IMR-90 (cell line): ENCODE results near the gene CD27. TPM values are rescaled to one million over a fixed set of nuclear protein-coding genes. Genes with fewer than 3 reads are reported as not detected.

Source experiments
- ATAC-seq: fragments of 200-7000 bp; cut with Tn5 transposase; 2 replicates; pipeline ENCODE4 v1.9.1; 2020; ENCODE audit warnings: low read depth, mild to moderate bottlenecking, moderate library complexity
- BruUV-seq: library from RNA; stranded (reverse); fragments of 400-500 nt; replicated peaks from 2 replicates; lab custom pipeline; 2021; lab: Mats Ljungman, UMichigan
- CTCF ChIA-PET: fragments of 300-600 bp; formaldehyde crosslinking; extraction: SDS; loops from one replicate; lab custom pipeline; 2021; ENCODE audit warnings: antibody characterized with exemption; lab: Yijun Ruan, JAX
- POLR2A ChIA-PET: fragments of 300-600 bp; sonication (Branson Sonifier 250); formaldehyde crosslinking; loops from one replicate; lab custom pipeline; 2022; ENCODE audit warnings: antibody characterized with exemption; ENCODE audit not compliant: unreplicated experiment; lab: Charles Lee
- DNase-seq: peaks from one replicate; pipeline ENCODE4 v3.0.0; 2013
- H2AFZ ChIP-seq: replicated peaks from 2 replicates; pipeline ENCODE3; 2013; ENCODE audit warnings: low read length, mild to moderate bottlenecking; ENCODE audit not compliant: poor library complexity
- H2AK5ac ChIP-seq: 2 replicates; pipeline ENCODE4 v1.6.1; 2013; ENCODE audit warnings: low read depth, low read length, inconsistent platforms
- H2AK9ac ChIP-seq: replicated peaks from 2 replicates; pipeline ENCODE3; 2013; ENCODE audit warnings: mild to moderate bottlenecking, low read depth, low read length, moderate library complexity; ENCODE audit not compliant: poor library complexity
- H2BK120ac ChIP-seq: 2 replicates; pipeline ENCODE4 v1.6.1; 2013; ENCODE audit warnings: low read depth, low read length, inconsistent platforms
- H2BK15ac ChIP-seq: 3 replicates; pipeline ENCODE4 v1.6.1; 2013; ENCODE audit warnings: low read depth, low read length, inconsistent platforms
- H2BK20ac ChIP-seq: 2 replicates; pipeline ENCODE4 v1.6.1; 2013; ENCODE audit warnings: low read depth, mild to moderate bottlenecking, inconsistent platforms, low read length, moderate library complexity
- H2BK5ac ChIP-seq: 2 replicates; pipeline ENCODE4 v1.6.1; 2013; ENCODE audit warnings: mild to moderate bottlenecking, low read depth, low read length, inconsistent platforms; ENCODE audit not compliant: poor library complexity, severe bottlenecking
- H3K14ac ChIP-seq: replicated peaks from 2 replicates; pipeline ENCODE4 v1.6.1; 2013; ENCODE audit warnings: low read depth, low read length, inconsistent platforms
- H3K18ac ChIP-seq: 2 replicates; pipeline ENCODE4 v1.6.1; 2013; ENCODE audit warnings: low read depth, low read length, control low read depth
- H3K23ac ChIP-seq: 2 replicates; pipeline ENCODE4 v1.6.1; 2013; ENCODE audit warnings: low read depth, low read length, inconsistent platforms
- H3K27ac ChIP-seq: 2 replicates; pipeline ENCODE4 v1.5.1; 2013; ENCODE audit warnings: mild to moderate bottlenecking, control low read depth, low read length; ENCODE audit not compliant: insufficient read depth
- H3K27me3 ChIP-seq: 2 replicates; pipeline ENCODE4 v1.6.1; 2013; ENCODE audit warnings: low read length; ENCODE audit not compliant: control insufficient read depth, insufficient read depth
- H3K36me3 ChIP-seq: 2 replicates; pipeline ENCODE4 v1.6.1; 2013; ENCODE audit warnings: low read length, mixed read lengths; ENCODE audit not compliant: control insufficient read depth, insufficient read depth
- H3K4ac ChIP-seq: 2 replicates; pipeline ENCODE4 v1.6.1; 2013; ENCODE audit warnings: low read depth, low read length, inconsistent platforms
- H3K4me1 ChIP-seq: 2 replicates; pipeline ENCODE4 v1.6.1; 2013; ENCODE audit warnings: low read length, mixed read lengths; ENCODE audit not compliant: control insufficient read depth, insufficient read depth
- H3K4me2 ChIP-seq: 2 replicates; pipeline ENCODE4 v1.6.1; 2013; ENCODE audit warnings: low read depth, mild to moderate bottlenecking, control low read depth, low read length, moderate library complexity
- H3K4me3 ChIP-seq: 2 replicates; pipeline ENCODE4 v1.5.1; 2013; ENCODE audit warnings: low read depth, mild to moderate bottlenecking, control low read depth, low read length, moderate library complexity; ENCODE audit not compliant: insufficient read depth
- H3K56ac ChIP-seq: 2 replicates; pipeline ENCODE4 v1.6.1; 2013; ENCODE audit warnings: low read length, inconsistent platforms; ENCODE audit not compliant: insufficient read depth; ENCODE audit errors: extremely low read depth
- H3K79me1 ChIP-seq, 2 experiments: 2 replicates each; pipeline ENCODE4 v1.6.1; 2013; ENCODE audit warnings: low read length in 2 of 2, inconsistent platforms in 1 of 2, low read depth in 1 of 2
- H3K9ac ChIP-seq: 2 replicates; pipeline ENCODE4 v1.6.1; 2013; ENCODE audit warnings: low read depth, low read length, control low read depth
- H3K9me1 ChIP-seq: 2 replicates; pipeline ENCODE4 v1.6.1; 2013; ENCODE audit warnings: low read length, inconsistent platforms; ENCODE audit not compliant: insufficient read depth
- H3K9me3 ChIP-seq: 2 replicates; pipeline ENCODE4 v1.6.1; 2013; ENCODE audit warnings: low read length; ENCODE audit not compliant: control insufficient read depth, insufficient read depth
- H4K20me1 ChIP-seq: 2 replicates; pipeline ENCODE4 v1.6.1; 2013; ENCODE audit warnings: low read length, inconsistent platforms; ENCODE audit not compliant: insufficient read depth
- H4K5ac ChIP-seq: 2 replicates; pipeline ENCODE4 v1.6.1; 2013; ENCODE audit warnings: mild to moderate bottlenecking, low read depth, low read length, control low read depth
- H4K8ac ChIP-seq, 2 experiments: 2 replicates each; pipeline ENCODE4 v1.6.1; 2013; ENCODE audit warnings: low read depth in 2 of 2, low read length in 2 of 2, control low read depth in 1 of 2, inconsistent platforms in 1 of 2
- H4K91ac ChIP-seq: 2 replicates; pipeline ENCODE4 v1.6.1; 2013; ENCODE audit warnings: low read depth, low read length, inconsistent platforms; ENCODE audit not compliant: insufficient read depth
- BHLHE40 ChIP-seq: fragments of 150-350 bp; IDR thresholded peaks from 2 replicates; pipeline ENCODE4 v1.6.1; 2016; ENCODE audit warnings: mild to moderate bottlenecking, low read depth, low read length
- CEBPB ChIP-seq: IDR thresholded peaks from 2 replicates; pipeline ENCODE4 v1.6.1; 2012; ENCODE audit warnings: low read depth, low read length, improper control_type of control experiment
- CHD1 ChIP-seq: IDR thresholded peaks from 2 replicates; pipeline ENCODE4 v1.6.1; 2012; ENCODE audit warnings: low read depth, low read length, improper control_type of control experiment
- FOS ChIP-seq: fragments of 150-350 bp; IDR thresholded peaks from 2 replicates; pipeline ENCODE4 v1.6.1; 2016; ENCODE audit warnings: low read depth, low read length
- MAFK ChIP-seq: IDR thresholded peaks from 2 replicates; pipeline ENCODE4 v1.6.1; 2012; ENCODE audit warnings: low read depth, low read length, improper control_type of control experiment
- MAZ ChIP-seq: IDR thresholded peaks from 2 replicates; pipeline ENCODE4 v1.6.1; 2012; ENCODE audit warnings: low read depth, mild to moderate bottlenecking, low read length, improper control_type of control experiment, moderate library complexity, borderline replicate concordance
- MXI1 ChIP-seq: IDR thresholded peaks from 2 replicates; pipeline ENCODE4 v1.6.1; 2012; ENCODE audit warnings: low read depth, mild to moderate bottlenecking, low read length, moderate library complexity, borderline replicate concordance
- NFE2L2 ChIP-seq: fragments of 150-350 bp; IDR thresholded peaks from 2 replicates; pipeline ENCODE4 v1.6.1; 2016; ENCODE audit warnings: low read depth, mild to moderate bottlenecking, low read length
- RAD21 ChIP-seq: IDR thresholded peaks from 2 replicates; pipeline ENCODE4 v1.6.1; 2012; ENCODE audit warnings: low read length, improper control_type of control experiment
- RCOR1 ChIP-seq: IDR thresholded peaks from 2 replicates; pipeline ENCODE4 v1.6.1; 2012; ENCODE audit warnings: mild to moderate bottlenecking, low read length, improper control_type of control experiment; ENCODE audit not compliant: insufficient replicate concordance
- RFX5 ChIP-seq: IDR thresholded peaks from 2 replicates; pipeline ENCODE4 v1.8.0; 2012; ENCODE audit warnings: low read depth, mild to moderate bottlenecking, low read length, moderate library complexity
- SMC3 ChIP-seq: fragments of 150-350 bp; IDR thresholded peaks from 2 replicates; pipeline ENCODE4 v1.6.1; 2016; ENCODE audit warnings: low read depth, mild to moderate bottlenecking, antibody characterized with exemption, low read length, moderate library complexity
- WGBS, 2 experiments: methylation state at CpG; one replicate each; pipeline versions ENCODE4 v1.1.5 to v1.1.7; 2013; ENCODE audit warnings: missing lambda C conversion rate in 2 of 2; ENCODE audit not compliant: insufficient read length in 1 of 2; ENCODE audit errors: extremely low coverage in 2 of 2; 5-methylcytosine and 5-hydroxymethylcytosine counted together
- dilution Hi-C: fragments of 300-500 bp; cut with HindIII; formaldehyde crosslinking; loops from one replicate; pipeline ENCODE4 v1.14.3; 2018; ENCODE audit warnings: low sequenced_read_pairs; ENCODE audit not compliant: unreplicated experiment
- in situ Hi-C: fragments of 300-500 bp; cut with MboI; formaldehyde crosslinking; loops from 3 replicates; pipeline ENCODE4 v1.14.3; 2019; ENCODE audit warnings: low sequenced_read_pairs, inconsistent platforms, mixed read lengths
- intact Hi-C: fragments of 100-400 bp; cut with micrococcal nuclease; formaldehyde crosslinking; loops from 2 replicates; pipeline ENCODE4 v1.10.0; 2022
- polyA plus RNA-seq, 3 experiments: library from polyadenylated mRNA; depleted of rRNA; stranded (reverse); fragments of >200 nt; gene quantifications; 2 replicates each; pipeline ENCODE4 v1.2.3, GENCODE V29; 2012; ENCODE audit warnings: low replicate concordance in 1 of 3
- total RNA-seq: library from RNA; depleted of rRNA; stranded (reverse); fragments of >200 nt; gene quantifications from 2 replicates; pipeline ENCODE4 v1.2.3, GENCODE V29; 2012
- TF ChIP-seq, protein P1 (sequence below): fragments of 150-350 bp; IDR thresholded peaks from 2 replicates; pipeline ENCODE4 v1.6.1; 2017; ENCODE audit warnings: mild to moderate bottlenecking, antibody characterized with exemption, low read length, low read depth
- TF ChIP-seq, protein P2 (sequence below): fragments of 150-350 bp; IDR thresholded peaks from 2 replicates; pipeline ENCODE4 v1.6.1; 2016; ENCODE audit warnings: low read depth, mild to moderate bottlenecking, low read length, moderate library complexity, borderline replicate concordance
- TF ChIP-seq, protein P3 (sequence below): conservative IDR thresholded peaks from 2 replicates; pipeline ENCODE4 v1.5.1; 2012; ENCODE audit warnings: mild to moderate bottlenecking, low read depth, low read length, improper control_type of control experiment

Gene CD27
- total and polyA plus RNA-seq, 2 of the 4 experiments (the other 2 are of a cell fraction) = 0.07 TPM; not detected in 1

DNA sequence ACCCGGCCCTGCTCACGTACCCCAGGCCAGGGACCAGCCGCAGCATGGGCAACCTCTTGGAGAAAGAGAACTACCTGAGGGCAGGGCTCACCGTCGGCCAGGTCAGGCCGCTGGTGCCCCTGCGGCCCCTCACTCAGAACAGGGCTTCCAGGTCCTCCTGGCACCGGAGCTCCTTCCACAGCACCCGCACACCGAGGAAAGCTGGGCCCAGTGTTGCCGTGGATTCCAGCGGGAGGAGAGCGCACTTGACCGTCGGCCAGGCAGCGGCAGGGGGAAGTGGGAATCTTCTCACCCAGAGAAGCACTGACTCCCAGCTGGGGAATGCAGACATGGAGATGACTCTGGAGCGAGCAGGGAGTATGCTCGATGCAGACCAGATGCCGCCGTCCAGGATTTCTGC, 33.7 kb downstream of the CD27 start:
- no peak overlapping the region for H4K5ac ChIP-seq
- no peak for ATAC-seq
- no peaks in the 10 kb centered on the region for H3K36me3 ChIP-seq
- no peak overlapping the region for H2AFZ ChIP-seq
- 91% methylated on average over 10 of the region's 20 CpGs; no CpG with 5 or more reads in 1 of the 2 experiments for WGBS, 2 experiments
- dilution Hi-C loops (no loop called here), intact Hi-C loops (no loop called here), in situ Hi-C loops (no loop called here)
- POLR2A ChIA-PET = no interaction called here
- no peaks in the 10 kb centered on the region for H3K9me3 ChIP-seq
- no peak overlapping the region for H2BK20ac ChIP-seq
- no peak overlapping the region for H3K56ac ChIP-seq
- no peak overlapping the region for H2BK120ac ChIP-seq
- peaks cover 8% of the 10 kb centered on the region for H3K27me3 ChIP-seq
- H3K4me3 ChIP-seq = no peak overlapping the region
- H3K27ac ChIP-seq = no peak overlapping the region
- H3K4me1 ChIP-seq = no peaks in the 10 kb centered on the region
- H3K4ac ChIP-seq = no peak overlapping the region
- H2AK5ac ChIP-seq = peak overlapping the region; percentile 39; the same call in 1 of the 2 replicates
- no peaks in the 10 kb centered on the region for H3K79me1 ChIP-seq
- no peak overlapping the region for H3K18ac ChIP-seq
- peaks cover 3% of the 10 kb centered on the region; the same call in 1 of the 2 replicates for H4K20me1 ChIP-seq
- H3K4me2 ChIP-seq = no peak overlapping the region
- TF ChIP-seq FOS = no peak
- TF ChIP-seq RFX5 = no peak
- TF ChIP-seq MAZ = no peak
- no peak for TF ChIP-seq MAFK
- no peak for TF ChIP-seq CEBPB
- TF ChIP-seq, protein P1, sequence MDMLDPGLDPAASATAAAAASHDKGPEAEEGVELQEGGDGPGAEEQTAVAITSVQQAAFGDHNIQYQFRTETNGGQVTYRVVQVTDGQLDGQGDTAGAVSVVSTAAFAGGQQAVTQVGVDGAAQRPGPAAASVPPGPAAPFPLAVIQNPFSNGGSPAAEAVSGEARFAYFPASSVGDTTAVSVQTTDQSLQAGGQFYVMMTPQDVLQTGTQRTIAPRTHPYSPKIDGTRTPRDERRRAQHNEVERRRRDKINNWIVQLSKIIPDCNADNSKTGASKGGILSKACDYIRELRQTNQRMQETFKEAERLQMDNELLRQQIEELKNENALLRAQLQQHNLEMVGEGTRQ = no peak
- TF ChIP-seq, protein P2, sequence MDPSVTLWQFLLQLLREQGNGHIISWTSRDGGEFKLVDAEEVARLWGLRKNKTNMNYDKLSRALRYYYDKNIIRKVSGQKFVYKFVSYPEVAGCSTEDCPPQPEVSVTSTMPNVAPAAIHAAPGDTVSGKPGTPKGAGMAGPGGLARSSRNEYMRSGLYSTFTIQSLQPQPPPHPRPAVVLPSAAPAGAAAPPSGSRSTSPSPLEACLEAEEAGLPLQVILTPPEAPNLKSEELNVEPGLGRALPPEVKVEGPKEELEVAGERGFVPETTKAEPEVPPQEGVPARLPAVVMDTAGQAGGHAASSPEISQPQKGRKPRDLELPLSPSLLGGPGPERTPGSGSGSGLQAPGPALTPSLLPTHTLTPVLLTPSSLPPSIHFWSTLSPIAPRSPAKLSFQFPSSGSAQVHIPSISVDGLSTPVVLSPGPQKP = no peak
- TF ChIP-seq RCOR1 = no peak
- TF ChIP-seq CHD1 = no peak
- no peak for TF ChIP-seq BHLHE40
- TF ChIP-seq MXI1 = no peak
- TF ChIP-seq, protein P3, sequence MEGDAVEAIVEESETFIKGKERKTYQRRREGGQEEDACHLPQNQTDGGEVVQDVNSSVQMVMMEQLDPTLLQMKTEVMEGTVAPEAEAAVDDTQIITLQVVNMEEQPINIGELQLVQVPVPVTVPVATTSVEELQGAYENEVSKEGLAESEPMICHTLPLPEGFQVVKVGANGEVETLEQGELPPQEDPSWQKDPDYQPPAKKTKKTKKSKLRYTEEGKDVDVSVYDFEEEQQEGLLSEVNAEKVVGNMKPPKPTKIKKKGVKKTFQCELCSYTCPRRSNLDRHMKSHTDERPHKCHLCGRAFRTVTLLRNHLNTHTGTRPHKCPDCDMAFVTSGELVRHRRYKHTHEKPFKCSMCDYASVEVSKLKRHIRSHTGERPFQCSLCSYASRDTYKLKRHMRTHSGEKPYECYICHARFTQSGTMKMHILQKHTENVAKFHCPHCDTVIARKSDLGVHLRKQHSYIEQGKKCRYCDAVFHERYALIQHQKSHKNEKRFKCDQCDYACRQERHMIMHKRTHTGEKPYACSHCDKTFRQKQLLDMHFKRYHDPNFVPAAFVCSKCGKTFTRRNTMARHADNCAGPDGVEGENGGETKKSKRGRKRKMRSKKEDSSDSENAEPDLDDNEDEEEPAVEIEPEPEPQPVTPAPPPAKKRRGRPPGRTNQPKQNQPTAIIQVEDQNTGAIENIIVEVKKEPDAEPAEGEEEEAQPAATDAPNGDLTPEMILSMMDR = no peak
- no peak for TF ChIP-seq RAD21
- no peak for TF ChIP-seq NFE2L2
- no peak for TF ChIP-seq SMC3
- no peak overlapping the region for H4K91ac ChIP-seq
- no peak overlapping the region for H2AK9ac ChIP-seq
- no peaks in the 10 kb centered on the region for H3K9me1 ChIP-seq
- no peak overlapping the region for H3K14ac ChIP-seq
- no TSS peak for BruUV-seq
- H3K9ac ChIP-seq = no peak overlapping the region
- CTCF ChIA-PET = no interaction called here
- no peak overlapping the region for H2BK5ac ChIP-seq
- H2BK15ac ChIP-seq = no peak overlapping the region
- H3K23ac ChIP-seq = no peak overlapping the region
- H4K8ac ChIP-seq = no peak overlapping the region
- no peak for DNase-seq
